SK-N-MC (cell line): ENCODE data around the gene AVEN.

ENCODE experiments used
- DNase-seq: peaks from one replicate; pipeline ENCODE4 v3.0.0-alpha.2; 2011; ENCODE audit warnings: low read depth, low spot score
- H3K27ac ChIP-seq: fragments of 200-600 bp; sonication (generic); 2 replicates; pipeline ENCODE4 v1.5.1; 2016; ENCODE audit warnings: mixed run types
- H3K36me3 ChIP-seq: fragments of 200-600 bp; sonication (generic); 2 replicates; pipeline ENCODE4 v1.6.1; 2017; ENCODE audit warnings: antibody characterized with exemption, low read length, mixed read lengths; ENCODE audit not compliant: insufficient read depth
- H3K4me3 ChIP-seq: fragments of 200-600 bp; sonication (generic); 2 replicates; pipeline ENCODE4 v1.5.1; 2016
- H3K9ac ChIP-seq: fragments of 200-600 bp; sonication (generic); 2 replicates; pipeline ENCODE4 v1.8.0; 2017; ENCODE audit warnings: mixed run types, mixed read lengths; ENCODE audit not compliant: insufficient read length
- H3K9me3 ChIP-seq: fragments of 200-600 bp; sonication (generic); 2 replicates; pipeline ENCODE4 v1.6.1; 2017; ENCODE audit warnings: low read depth, mild to moderate bottlenecking, antibody characterized with exemption, low read length, moderate library complexity, mixed read lengths
- EZH2 ChIP-seq: fragments of 200-600 bp; sonication (generic); IDR thresholded peaks from one replicate; pipeline ENCODE4 v1.6.1; 2017; ENCODE audit warnings: antibody characterized with exemption
- FOXP2 ChIP-seq: optimal IDR thresholded peaks from 2 replicates; pipeline ENCODE3; 2011; ENCODE audit warnings: mild to moderate bottlenecking, moderate library complexity; ENCODE audit not compliant: insufficient read depth; ENCODE audit errors: extremely low read length, control extremely low read depth
- POLR2AphosphoS5 ChIP-seq: IDR thresholded peaks from 2 replicates; pipeline ENCODE4 v1.6.1; 2012; ENCODE audit warnings: mild to moderate bottlenecking, low read depth, low read length, borderline replicate concordance

The AVEN gene

GRCh38 chr15:34047893-34048775, 9.1 kb upstream of the AVEN start:
- Histone ChIP-seq H3K27ac (no peak overlapping the region), H3K9ac (no peak overlapping the region), H3K36me3 (no peaks in the 10 kb centered on the region), H3K4me3 (no peak overlapping the region), H3K9me3 (no peaks in the 10 kb centered on the region)
- DNase-seq = no peak
- no peak for TF ChIP-seq POLR2AphosphoS5

DNA sequence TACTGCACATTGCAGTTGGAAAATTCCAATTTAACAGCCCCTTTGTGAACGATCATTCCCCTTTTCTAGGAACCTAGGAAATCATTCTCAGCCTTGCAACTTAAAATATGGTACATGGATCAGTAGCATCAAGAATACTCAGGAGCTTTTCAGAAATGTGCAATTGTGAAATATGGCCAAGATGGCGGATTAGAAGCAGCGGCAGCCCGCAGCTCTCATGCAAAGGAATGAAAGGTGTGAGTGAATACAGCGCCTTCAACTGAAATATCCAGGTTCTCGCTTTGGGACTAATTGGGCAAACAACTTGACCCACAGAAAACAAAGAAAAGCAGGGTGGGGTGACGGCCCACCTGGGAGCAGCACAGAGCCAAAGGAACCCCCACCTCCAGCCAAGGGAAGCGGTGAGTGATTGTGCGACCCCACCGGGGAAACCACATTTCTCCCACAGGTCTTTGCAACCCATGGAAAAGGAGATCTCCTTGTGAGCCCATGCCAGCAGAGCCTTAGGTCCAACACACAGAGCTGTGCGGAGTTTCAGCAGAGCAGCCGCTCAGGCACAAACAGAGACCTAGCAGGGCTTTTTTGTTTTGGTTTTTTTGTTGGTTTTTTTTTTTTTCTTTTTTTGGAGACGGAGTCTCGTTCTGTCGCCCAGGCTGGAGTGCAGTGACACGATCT, 7.6 kb upstream of the AVEN start:
- Histone ChIP-seq H3K36me3 (no peaks in the 10 kb centered on the region), H3K9ac (no peak overlapping the region), H3K4me3 (no peak overlapping the region), H3K27ac (no peak overlapping the region), H3K9me3 (no peaks in the 10 kb centered on the region)
- no peak for DNase-seq
- TF ChIP-seq EZH2 = no peak
- no peak for TF ChIP-seq FOXP2
- no peak for TF ChIP-seq POLR2AphosphoS5

DNA sequence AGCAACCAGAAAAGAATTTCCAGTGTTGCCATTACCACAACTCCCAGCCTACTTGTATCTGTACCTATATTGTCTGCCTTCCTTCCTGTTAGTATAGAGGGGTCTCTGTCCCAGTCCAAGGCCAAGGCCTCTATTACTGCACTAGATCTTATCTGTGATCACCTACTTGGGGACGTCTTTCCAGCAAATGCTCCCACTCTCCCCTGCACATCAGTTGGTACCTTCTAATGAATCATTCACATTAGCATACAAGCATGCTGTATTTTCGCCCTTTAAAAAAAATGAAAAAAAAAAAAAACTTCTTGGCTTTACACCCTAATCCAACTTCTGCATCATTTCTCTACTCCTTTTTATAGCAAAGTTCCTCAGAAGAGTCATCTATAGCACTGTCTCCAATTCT, 4.8 kb upstream of the AVEN start:
- Histone ChIP-seq H3K9ac (no peak overlapping the region), H3K9me3 (no peaks in the 10 kb centered on the region)
- TF ChIP-seq EZH2 (no peak), POLR2AphosphoS5 (no peak), FOXP2 (no peak)

GRCh38 chr15:34043391-34043790, 4.4 kb upstream of the AVEN start:
- H3K27ac ChIP-seq = no peak overlapping the region
- no peaks in the 10 kb centered on the region for H3K36me3 ChIP-seq
- no peak for DNase-seq
- H3K4me3 ChIP-seq = no peak overlapping the region
- H3K9me3 ChIP-seq = no peaks in the 10 kb centered on the region
- H3K9ac ChIP-seq = no peak overlapping the region
- TF ChIP-seq EZH2 (no peak), POLR2AphosphoS5 (no peak), FOXP2 (no peak)

More for the DNA sequence above, 4.8 kb upstream of the AVEN start:
- Histone ChIP-seq H3K36me3 (no peaks in the 10 kb centered on the region), H3K27ac (no peak overlapping the region), H3K4me3 (no peak overlapping the region)
- DNase-seq = no peak

DNA sequence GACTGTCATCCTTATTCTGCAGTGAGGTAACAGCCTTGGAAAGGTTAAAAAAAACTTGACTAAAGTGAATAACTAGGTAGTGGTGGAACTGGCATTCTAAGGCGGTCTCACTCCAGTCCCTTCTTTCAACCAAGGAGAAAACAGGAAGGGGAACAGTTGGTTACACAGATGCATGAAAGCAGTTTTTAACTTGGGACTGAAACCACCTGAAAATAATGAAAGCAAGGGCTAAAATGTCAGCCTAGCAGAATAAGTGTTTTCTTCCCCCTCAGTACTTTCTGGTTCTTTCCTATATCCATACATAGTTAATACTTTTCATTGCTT, 748 bp upstream of the AVEN start:
- H3K27ac ChIP-seq = no peak overlapping the region
- no peak for TF ChIP-seq FOXP2
- TF ChIP-seq POLR2AphosphoS5 = no peak
- H3K9ac ChIP-seq = no peak overlapping the region
- H3K36me3 ChIP-seq = no peaks in the 10 kb centered on the region
- DNase-seq = no peak
- H3K9me3 ChIP-seq = no peaks in the 10 kb centered on the region
- H3K4me3 ChIP-seq = peak overlapping the region; percentile 100

DNA sequence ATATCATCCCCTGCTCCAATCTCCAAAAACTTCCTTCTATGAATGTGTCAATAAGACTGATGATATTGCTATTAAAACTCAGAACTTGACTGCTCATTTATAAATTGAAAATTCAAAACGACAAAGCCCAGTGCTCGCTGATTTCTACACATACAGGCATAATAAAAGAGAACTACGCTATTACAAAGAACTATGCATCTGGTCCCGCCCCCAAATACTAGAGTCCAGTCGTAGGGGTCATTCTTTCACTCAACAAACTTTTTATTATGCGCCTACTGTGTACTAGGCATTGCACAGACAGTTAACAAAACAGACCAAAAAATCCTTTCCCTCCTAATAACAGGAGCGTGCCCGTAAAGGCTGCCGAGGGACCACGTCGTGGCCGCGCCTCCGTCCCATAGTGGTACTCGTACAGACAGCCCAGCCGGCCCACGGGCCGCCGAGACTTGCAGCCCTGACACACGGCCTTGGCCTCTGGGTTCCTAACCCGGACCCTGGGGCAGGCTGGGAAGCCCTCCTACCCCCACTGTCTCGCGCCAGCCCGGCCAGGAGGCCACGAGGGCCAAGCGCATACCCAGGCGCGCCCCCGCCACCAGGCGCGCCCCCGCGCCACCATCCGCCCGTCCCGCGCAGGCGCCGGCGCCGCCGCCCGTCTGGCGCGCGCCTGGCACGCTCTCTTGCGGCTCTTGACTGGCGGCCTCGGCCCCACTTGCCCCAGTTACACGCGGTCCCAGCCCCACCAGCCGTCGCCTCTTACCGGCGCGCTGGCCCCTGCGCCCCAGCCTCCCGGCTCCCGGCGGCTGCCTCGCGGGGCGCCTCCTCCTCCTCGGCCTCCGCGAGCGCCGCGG, 757 bp downstream of the AVEN start:
- Histone ChIP-seq H3K9me3 (no peaks in the 10 kb centered on the region), H3K36me3 (no peaks in the 10 kb centered on the region), H3K9ac (peak overlapping the region; percentile 89), H3K27ac (peak overlapping the region; percentile 50), H3K4me3 (peak overlapping the region; percentile 100)
- no peak for DNase-seq
- no peak for TF ChIP-seq EZH2
- no peak for TF ChIP-seq FOXP2
- peak; percentile 81 for TF ChIP-seq POLR2AphosphoS5

DNA sequence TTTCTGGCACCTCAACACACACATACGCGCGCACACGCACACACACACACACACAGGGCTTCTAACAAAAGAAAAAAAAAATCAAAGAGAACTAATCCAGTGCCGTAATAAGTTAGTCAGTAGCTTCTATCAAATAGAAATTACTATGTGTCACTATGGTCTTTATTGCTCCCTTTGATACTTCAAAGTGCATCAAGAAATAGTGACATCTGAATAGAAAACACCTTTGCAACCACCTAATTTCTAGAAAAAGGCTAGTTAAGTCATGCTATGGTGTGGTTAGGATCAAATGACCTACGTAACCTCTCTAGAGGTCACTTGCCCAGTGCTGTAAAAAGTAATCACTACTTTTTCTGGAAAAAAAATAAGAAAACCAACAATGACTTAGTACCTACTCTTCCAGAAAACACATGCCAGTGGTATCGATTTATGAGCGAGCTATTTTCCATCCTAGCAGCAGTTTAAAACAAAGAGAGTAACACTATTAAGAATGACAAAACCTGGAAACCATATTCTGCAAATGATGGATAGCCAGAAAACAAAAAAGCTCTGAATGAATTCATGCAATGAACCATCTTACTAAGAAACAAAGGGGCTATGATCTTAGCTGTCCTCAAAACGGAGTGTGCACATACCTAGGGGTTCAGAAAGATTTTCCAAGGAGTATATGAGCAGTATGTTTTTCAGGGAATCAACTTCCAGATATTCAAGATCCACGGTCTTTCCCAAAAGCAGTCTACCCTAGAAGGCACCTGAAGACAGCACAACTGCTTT, 6.8 kb downstream of the AVEN start:
- H3K9ac ChIP-seq = no peak overlapping the region
- no peak for TF ChIP-seq EZH2
- TF ChIP-seq POLR2AphosphoS5 = no peak
- TF ChIP-seq FOXP2 = no peak
- H3K27ac ChIP-seq = no peak overlapping the region
- no peaks in the 10 kb centered on the region for H3K36me3 ChIP-seq
- no peak for DNase-seq
- H3K9me3 ChIP-seq = no peaks in the 10 kb centered on the region
- no peak overlapping the region for H3K4me3 ChIP-seq
